NCI-H1105 (cell line): ENCODE results near the gene EZH2.

ENCODE experiments used
- DNase-seq: peaks from one replicate; lab custom pipeline; 2025; lab: John Stamatoyannopoulos, UW

Gene EZH2

GRCh38 chr7:148854983-148855382 lies 29.1 kb downstream of the EZH2 start:
- no peak for DNase-seq

- no peak for DNase-seq
These were observed 31.8 kb downstream of the EZH2 start for GRCh38 chr7:148852272-148852671.

- DNase-seq: no peak
These were observed 33.5 kb downstream of the EZH2 start for GRCh38 chr7:148850564-148850963.

GRCh38 chr7:148849393-148850098 lies 34.5 kb downstream of the EZH2 start:
- no peak for DNase-seq

- no peak for DNase-seq
These were observed 36.0 kb downstream of the EZH2 start for GRCh38 chr7:148847815-148848734.

GRCh38 chr7:148838905-148839304 lies 45.2 kb downstream of the EZH2 start:
- no peak for DNase-seq

GRCh38 chr7:148835854-148836253 lies 48.2 kb downstream of the EZH2 start:
- DNase-seq: no peak

GRCh38 chr7:148834605-148835004 lies 49.5 kb downstream of the EZH2 start:
- DNase-seq: no peak

GRCh38 chr7:148831782-148832181 lies 52.3 kb downstream of the EZH2 start:
- no peak for DNase-seq

GRCh38 chr7:148830897-148831692 lies 53.0 kb downstream of the EZH2 start:
- DNase-seq: no peak

GRCh38 chr7:148828965-148829364 lies 55.1 kb downstream of the EZH2 start:
- DNase-seq: no peak

- DNase-seq: no peak
These were observed 58.8 kb downstream of the EZH2 start for GRCh38 chr7:148825338-148825737.

GRCh38 chr7:148824864-148825263 lies 59.2 kb downstream of the EZH2 start:
- DNase-seq: no peak

- DNase-seq: no peak
These were observed 62.7 kb downstream of the EZH2 start for GRCh38 chr7:148821422-148821821.

- no peak for DNase-seq
These were observed 64.3 kb downstream of the EZH2 start for GRCh38 chr7:148819697-148820360.

GRCh38 chr7:148815612-148816011 lies 68.5 kb downstream of the EZH2 start:
- DNase-seq: no peak

GRCh38 chr7:148814922-148815559 lies 69.0 kb downstream of the EZH2 start:
- no peak for DNase-seq

GRCh38 chr7:148813890-148814289 lies 70.2 kb downstream of the EZH2 start:
- DNase-seq: no peak

GRCh38 chr7:148811892-148812291 lies 72.2 kb downstream of the EZH2 start:
- DNase-seq: no peak

- no peak for DNase-seq
These were observed 74.2 kb downstream of the EZH2 start for GRCh38 chr7:148809856-148810255.

- no peak for DNase-seq
These were observed 76.7 kb downstream of the EZH2 start for GRCh38 chr7:148807436-148807835.
